Keratinocyte (primary cell): Measurements from ENCODE around the gene NUMB. TPM values are rescaled to one million over a fixed set of nuclear protein-coding genes. Genes with fewer than 3 reads are reported as not detected.

Source experiments
- DNase-seq: peaks from one replicate; pipeline ENCODE4 v3.0.0-alpha.2; 2011; ENCODE audit warnings: low read depth, missing footprints, low spot score
- FAIRE-seq: peaks from 2 replicates; lab custom pipeline; 2011; peaks lifted over from hg19 to GRCh38; lab: Jason Lieb, UNC
- H2AFZ ChIP-seq: 2 replicates; pipeline ENCODE4 v1.6.0; 2012; ENCODE audit warnings: low read length, control low read depth, inconsistent platforms; ENCODE audit not compliant: control insufficient read depth
- H3K27ac ChIP-seq: 2 replicates; pipeline ENCODE4 v1.5.1; 2011; ENCODE audit warnings: low read length; ENCODE audit not compliant: control insufficient read depth, insufficient read depth
- H3K27me3 ChIP-seq: 3 replicates; pipeline ENCODE4 v1.6.0; 2011; ENCODE audit warnings: low read length; ENCODE audit not compliant: control insufficient read depth, insufficient read depth; ENCODE audit errors: extremely low read depth
- H3K36me3 ChIP-seq, 2 experiments: 2 replicates in 1 of 2; 3 replicates in 1 of 2; pipeline ENCODE4 v1.5.1; 2011; ENCODE audit warnings: low read length in 2 of 2, mild to moderate bottlenecking in 1 of 2; ENCODE audit not compliant: control insufficient read depth in 2 of 2, insufficient read depth in 2 of 2; ENCODE audit errors: extremely low read depth in 1 of 2
- H3K4me1 ChIP-seq: 3 replicates; pipeline ENCODE4 v1.5.1; 2011; ENCODE audit warnings: low read length; ENCODE audit not compliant: control insufficient read depth, insufficient read depth; ENCODE audit errors: extremely low read depth
- H3K4me2 ChIP-seq: 3 replicates; pipeline ENCODE4 v1.6.0; 2011; ENCODE audit warnings: low read depth, low read length; ENCODE audit not compliant: control insufficient read depth, insufficient read depth; ENCODE audit errors: extremely low read depth
- H3K4me3 ChIP-seq, 3 experiments: fragments of 200-600 bp in 1 of 3; sonication (generic) in 1 of 3; 2 replicates in 2 of 3; 3 replicates in 1 of 3; pipeline ENCODE4 v1.5.1; 2011 to 2016; ENCODE audit warnings: low read length in 3 of 3, mild to moderate bottlenecking in 3 of 3, control low read depth in 2 of 3, inconsistent platforms in 1 of 3, low read depth in 1 of 3, mixed read lengths in 1 of 3, mixed run types in 1 of 3, moderate library complexity in 1 of 3; ENCODE audit not compliant: control insufficient read depth in 2 of 3, insufficient read depth in 2 of 3; ENCODE audit errors: extremely low read depth in 1 of 3
- H3K79me2 ChIP-seq: 2 replicates; pipeline ENCODE4 v1.6.0; 2012; ENCODE audit warnings: low read length; ENCODE audit not compliant: control insufficient read depth, insufficient read depth
- H3K9ac ChIP-seq: 3 replicates; pipeline ENCODE4 v1.6.0; 2011; ENCODE audit warnings: low read length; ENCODE audit not compliant: control insufficient read depth, insufficient read depth; ENCODE audit errors: extremely low read depth
- H3K9me1 ChIP-seq: 3 replicates; pipeline ENCODE4 v1.6.0; 2011; ENCODE audit warnings: low read length; ENCODE audit not compliant: control insufficient read depth, insufficient read depth; ENCODE audit errors: extremely low read depth
- H3K9me3 ChIP-seq: 2 replicates; pipeline ENCODE4 v1.5.1; 2012; ENCODE audit warnings: low read depth, low read length; ENCODE audit not compliant: control insufficient read depth
- H4K20me1 ChIP-seq: 3 replicates; pipeline ENCODE4 v1.6.0; 2011; ENCODE audit warnings: low read length; ENCODE audit not compliant: control insufficient read depth, insufficient read depth; ENCODE audit errors: extremely low read depth
- EZH2 ChIP-seq: IDR thresholded peaks from one replicate; pipeline ENCODE4 v1.6.1; 2012; ENCODE audit warnings: inconsistent platforms, mild to moderate bottlenecking, low read length, moderate library complexity
- dilution Hi-C: fragments of 300-500 bp; cut with MboI; formaldehyde crosslinking; loops from one replicate; pipeline ENCODE4 v1.7.0; 2020; ENCODE audit warnings: low sequenced_read_pairs; ENCODE audit not compliant: extremely low pct_ligation_motif_present
- polyA plus RNA-seq, 5 experiments: library from polyadenylated mRNA; depleted of rRNA in 3 of 5; stranded (reverse) in 3 of 5; stranded (forward) in 1 of 5; unstranded in 1 of 5; fragments of >200 nt; gene quantifications; 1 replicate in 1 of 5; 2 replicates in 3 of 5; 3 replicates in 1 of 5; pipeline versions ENCODE4 v1.2.1 to v1.2.3, GENCODE V29; 2011 to 2012; ENCODE audit warnings: missing spikeins in 2 of 5, low read depth in 1 of 5, low replicate concordance in 1 of 5
- TF ChIP-seq, protein P1 (sequence below), 3 experiments: IDR thresholded peaks in 1 of 3; conservative IDR thresholded peaks in 1 of 3; optimal IDR thresholded peaks in 1 of 3; 2 replicates in 2 of 3; 3 replicates in 1 of 3; pipeline versions ENCODE3 to v1.5.1; 2011; ENCODE audit warnings: low read length in 3 of 3, mild to moderate bottlenecking in 3 of 3, moderate library complexity in 2 of 3, control low read depth in 1 of 3, inconsistent platforms in 1 of 3; ENCODE audit not compliant: insufficient read depth in 2 of 3; ENCODE audit errors: extremely low read depth in 1 of 3

Gene NUMB
- polyA plus RNA-seq, 1 donor (not counting 4 experiments of a cell fraction or from before 2014, with no cell fraction given), result 110 TPM

DNA sequence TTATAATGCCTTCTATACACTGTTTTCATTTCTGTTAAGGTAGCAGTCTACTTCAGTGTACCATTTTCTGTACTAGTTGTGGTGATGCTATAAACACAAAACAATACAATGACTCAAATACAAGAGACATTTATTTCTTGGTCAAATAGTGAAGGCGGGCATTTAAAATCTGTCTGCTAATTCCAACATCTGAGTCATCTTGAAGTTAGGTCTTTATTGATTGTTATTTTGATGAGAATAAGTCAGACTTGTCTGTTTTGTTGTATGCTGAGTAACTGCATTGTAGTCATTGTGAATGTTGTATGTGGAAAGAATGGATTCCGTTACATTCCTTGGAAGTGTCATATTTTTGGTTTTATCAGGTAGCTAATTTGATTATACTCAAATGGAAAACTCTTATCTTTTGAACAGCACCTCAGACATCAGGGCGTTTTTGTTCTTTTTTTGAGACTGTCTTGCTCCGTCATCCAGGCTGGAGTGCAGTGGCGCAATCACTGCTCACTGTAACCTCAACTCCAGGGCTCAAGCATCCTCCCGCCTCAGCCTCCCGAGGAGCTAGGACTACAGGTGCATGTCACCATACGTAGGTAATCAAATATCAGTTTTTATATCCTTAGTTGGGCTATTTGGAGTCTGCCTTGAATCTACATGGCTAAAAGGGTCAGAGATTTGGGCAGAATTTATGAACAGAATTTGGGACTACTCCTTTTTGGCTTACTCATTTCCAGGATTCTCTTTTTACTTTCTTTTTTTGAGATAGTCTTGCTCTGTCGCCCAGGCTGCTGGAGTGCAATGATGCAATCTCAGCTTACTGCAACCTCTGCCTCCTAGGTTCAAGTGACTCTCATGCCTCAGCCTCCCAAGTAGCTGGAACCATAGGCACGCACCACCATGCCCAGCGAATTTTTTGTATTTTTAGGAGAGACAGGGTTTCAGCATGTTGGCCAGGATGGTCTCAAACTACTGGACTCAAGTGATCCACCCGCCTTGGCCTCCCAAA is 164.3 kb downstream of the NUMB start:
- Histone ChIP-seq H3K27ac (no peak overlapping the region), H3K4me1 (no peaks in the 10 kb centered on the region), H3K4me3 (no peak overlapping the region), H3K4me2 (no peak overlapping the region), H4K20me1 (no peaks in the 10 kb centered on the region), H3K9ac (no peak overlapping the region), H3K9me3 (no peaks in the 10 kb centered on the region), H3K9me1 (no peaks in the 10 kb centered on the region), H3K79me2 (no peaks in the 10 kb centered on the region), H2AFZ (no peak overlapping the region), H3K36me3 (peaks cover 7 to 11% of the 10 kb centered on the region in 2 experiments), H3K27me3 (no peaks in the 10 kb centered on the region)
- dilution Hi-C loops, result no loop called here
- DNase-seq (no peak), FAIRE-seq (no peak)
- TF ChIP-seq, protein P1, sequence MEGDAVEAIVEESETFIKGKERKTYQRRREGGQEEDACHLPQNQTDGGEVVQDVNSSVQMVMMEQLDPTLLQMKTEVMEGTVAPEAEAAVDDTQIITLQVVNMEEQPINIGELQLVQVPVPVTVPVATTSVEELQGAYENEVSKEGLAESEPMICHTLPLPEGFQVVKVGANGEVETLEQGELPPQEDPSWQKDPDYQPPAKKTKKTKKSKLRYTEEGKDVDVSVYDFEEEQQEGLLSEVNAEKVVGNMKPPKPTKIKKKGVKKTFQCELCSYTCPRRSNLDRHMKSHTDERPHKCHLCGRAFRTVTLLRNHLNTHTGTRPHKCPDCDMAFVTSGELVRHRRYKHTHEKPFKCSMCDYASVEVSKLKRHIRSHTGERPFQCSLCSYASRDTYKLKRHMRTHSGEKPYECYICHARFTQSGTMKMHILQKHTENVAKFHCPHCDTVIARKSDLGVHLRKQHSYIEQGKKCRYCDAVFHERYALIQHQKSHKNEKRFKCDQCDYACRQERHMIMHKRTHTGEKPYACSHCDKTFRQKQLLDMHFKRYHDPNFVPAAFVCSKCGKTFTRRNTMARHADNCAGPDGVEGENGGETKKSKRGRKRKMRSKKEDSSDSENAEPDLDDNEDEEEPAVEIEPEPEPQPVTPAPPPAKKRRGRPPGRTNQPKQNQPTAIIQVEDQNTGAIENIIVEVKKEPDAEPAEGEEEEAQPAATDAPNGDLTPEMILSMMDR (optimal IDR thresholded peaks at IDR 0.05 in 1 of 3, IDR thresholded peaks at IDR 0.05 in 1 of 3, conservative IDR thresholded peaks at IDR 0.05 in 1 of 3; ENCODE audit: extremely low read depth in 1 of 3, insufficient read depth in 2 of 3, low read length in 3 of 3), result no peak
- TF ChIP-seq EZH2, result no peak

GRCh38 chr14:73290279-73290678 is 168.1 kb downstream of the NUMB start:
- dilution Hi-C loops, result no loop called here
- no peak overlapping the region for H3K9ac ChIP-seq
- H3K4me3 ChIP-seq, result no peak overlapping the region
- no peaks in the 10 kb centered on the region for H3K9me3 ChIP-seq
- no peak overlapping the region for H3K4me2 ChIP-seq
- TF ChIP-seq, protein P1 (optimal IDR thresholded peaks at IDR 0.05 in 1 of 3, IDR thresholded peaks at IDR 0.05 in 1 of 3, conservative IDR thresholded peaks at IDR 0.05 in 1 of 3; ENCODE audit: extremely low read depth in 1 of 3, insufficient read depth in 2 of 3, low read length in 3 of 3), result no peak
- TF ChIP-seq EZH2, result no peak
- H3K79me2 ChIP-seq, result no peaks in the 10 kb centered on the region
- peaks cover 7 to 22% of the 10 kb centered on the region in 2 experiments for H3K36me3 ChIP-seq
- H2AFZ ChIP-seq, result no peak overlapping the region
- no peaks in the 10 kb centered on the region for H3K27me3 ChIP-seq
- H3K27ac ChIP-seq, result no peak overlapping the region
- H3K4me1 ChIP-seq, result no peaks in the 10 kb centered on the region
- FAIRE-seq (no peak), DNase-seq (no peak)
- no peaks in the 10 kb centered on the region for H4K20me1 ChIP-seq
- no peaks in the 10 kb centered on the region for H3K9me1 ChIP-seq
